GM23338 (cell line): ENCODE measurements around the gene VEGFA. TPM values are rescaled to one million over a fixed set of nuclear protein-coding genes. Genes with fewer than 3 reads are reported as not detected.

Experiments used
- ATAC-seq: fragments of 200-7000 bp; cut with Tn5 transposase; 3 replicates; pipeline ENCODE4 v1.9.1; 2020
- DNase-seq: peaks from one replicate; pipeline ENCODE4 v3.0.0-alpha.2; 2015; ENCODE audit warnings: low spot score
- H2AFZ ChIP-seq: fragments of 200-600 bp; sonication (generic); 2 replicates; pipeline ENCODE4 v1.8.0; 2016; ENCODE audit warnings: antibody characterized with exemption, mild to moderate bottlenecking, moderate library complexity
- H3F3A ChIP-seq: fragments of 200-600 bp; sonication (generic); replicated peaks from 2 replicates; pipeline ENCODE4 v1.8.0; 2017; ENCODE audit warnings: antibody characterized with exemption, mixed run types, low read depth
- H3K27ac ChIP-seq: fragments of 200-600 bp; sonication (generic); 2 replicates; pipeline ENCODE4 v1.6.1; 2016; ENCODE audit warnings: low read depth
- H3K27me3 ChIP-seq: fragments of 200-600 bp; sonication (generic); 2 replicates; pipeline ENCODE4 v1.8.0; 2016; ENCODE audit warnings: mild to moderate bottlenecking, mixed run types, moderate library complexity; ENCODE audit not compliant: insufficient read depth
- H3K36me3 ChIP-seq: fragments of 200-600 bp; sonication (generic); 2 replicates; pipeline ENCODE4 v1.8.0; 2016; ENCODE audit warnings: mild to moderate bottlenecking; ENCODE audit not compliant: insufficient read depth
- H3K4me1 ChIP-seq: fragments of 200-600 bp; sonication (generic); 2 replicates; pipeline ENCODE4 v1.8.0; 2016; ENCODE audit warnings: mild to moderate bottlenecking, moderate library complexity; ENCODE audit not compliant: insufficient read depth
- H3K4me2 ChIP-seq: fragments of 200-600 bp; sonication (generic); 2 replicates; pipeline ENCODE4 v1.7.1; 2017; ENCODE audit warnings: mixed run types
- H3K4me3 ChIP-seq: fragments of 200-600 bp; sonication (generic); 2 replicates; pipeline ENCODE4 v1.6.1; 2016; ENCODE audit warnings: mixed run types
- H3K79me2 ChIP-seq: fragments of 200-600 bp; sonication (generic); replicated peaks from 2 replicates; pipeline ENCODE4 v1.8.0; 2017; ENCODE audit warnings: mild to moderate bottlenecking; ENCODE audit not compliant: insufficient read depth
- H3K9me2 ChIP-seq: fragments of 200-600 bp; sonication (generic); 2 replicates; pipeline ENCODE4 v1.8.0; 2017; ENCODE audit not compliant: insufficient read depth
- H4K20me1 ChIP-seq: fragments of 200-600 bp; sonication (generic); replicated peaks from 2 replicates; pipeline ENCODE4 v1.8.0; 2017; ENCODE audit warnings: mild to moderate bottlenecking; ENCODE audit not compliant: insufficient read depth
- H3K27ac Mint-ChIP-seq: 2 replicates; pipeline ENCODE4 v1.8.0; 2020; ENCODE audit warnings: inconsistent platforms, mild to moderate bottlenecking, moderate library complexity, mixed read lengths
- H3K27me3 Mint-ChIP-seq: 3 replicates; pipeline ENCODE4 v1.8.0; 2022; ENCODE audit warnings: low read depth, mild to moderate bottlenecking, moderate library complexity, mixed read lengths, inconsistent platforms; ENCODE audit not compliant: insufficient read depth, poor library complexity
- H3K36me3 Mint-ChIP-seq: 3 replicates; pipeline ENCODE4 v1.8.0; 2021; ENCODE audit warnings: low read depth, mild to moderate bottlenecking, inconsistent platforms, moderate library complexity, mixed read lengths
- H3K4me1 Mint-ChIP-seq: 3 replicates; pipeline ENCODE4 v1.8.0; 2020; ENCODE audit warnings: mild to moderate bottlenecking, inconsistent platforms, mixed read lengths
- H3K4me3 Mint-ChIP-seq: 3 replicates; pipeline ENCODE4 v1.8.0; 2021; ENCODE audit warnings: moderate library complexity, mild to moderate bottlenecking, inconsistent platforms, mixed read lengths
- H3K9me3 Mint-ChIP-seq: 3 replicates; pipeline ENCODE4 v1.8.0; 2020; ENCODE audit warnings: moderate library complexity, mild to moderate bottlenecking, inconsistent platforms, mixed read lengths
- CREB1 ChIP-seq: fragments of 250-450 bp; sonication (Bioruptor Pico); IDR thresholded peaks from 2 replicates; pipeline ENCODE4 v1.5.0; 2020; ENCODE audit warnings: low read depth, mild to moderate bottlenecking, moderate library complexity
- ETS1 ChIP-seq: IDR thresholded peaks from 2 replicates; pipeline ENCODE4 v1.6.1; 2016; ENCODE audit warnings: antibody characterized with exemption
- EZH2 ChIP-seq: fragments of 200-600 bp; sonication (generic); IDR thresholded peaks from one replicate; pipeline ENCODE4 v1.8.0; 2017; ENCODE audit warnings: antibody characterized with exemption, mild to moderate bottlenecking, low read depth; ENCODE audit not compliant: unreplicated experiment
- EZH2phosphoT487 ChIP-seq: fragments of 200-600 bp; sonication (generic); IDR thresholded peaks from one replicate; pipeline ENCODE4 v1.8.1; 2018; ENCODE audit warnings: antibody characterized with exemption; ENCODE audit not compliant: unreplicated experiment
- JUNB ChIP-seq: IDR thresholded peaks from one replicate; pipeline ENCODE4 v1.6.1; 2016; ENCODE audit warnings: antibody characterized with exemption; ENCODE audit not compliant: unreplicated experiment
- NANOG ChIP-seq: IDR thresholded peaks from 2 replicates; pipeline ENCODE4 v1.6.1; 2016; ENCODE audit warnings: antibody characterized with exemption, borderline replicate concordance
- STAT1 ChIP-seq: IDR thresholded peaks from one replicate; pipeline ENCODE4 v1.6.1; 2016; ENCODE audit warnings: antibody characterized with exemption; ENCODE audit not compliant: unreplicated experiment
- ZNF114 ChIP-seq: fragments of 250-450 bp; sonication (Bioruptor Pico); IDR thresholded peaks from 2 replicates; pipeline ENCODE4 v1.5.0; 2020; ENCODE audit warnings: mild to moderate bottlenecking, moderate library complexity
- ZNF331 ChIP-seq: fragments of 250-450 bp; sonication (Bioruptor Pico); IDR thresholded peaks from 2 replicates; pipeline ENCODE4 v1.5.0; 2020; ENCODE audit warnings: low read depth, mild to moderate bottlenecking, moderate library complexity
- polyA plus RNA-seq: library from polyadenylated mRNA; unstranded; fragments of >200 nt; fragmentation: Nextera tagmentation; extraction: Ambion mirVana; gene quantifications from 2 replicates; pipeline ENCODE4 v1.2.1, GENCODE V29; 2016
- total RNA-seq: library from RNA; depleted of rRNA; stranded (reverse); fragments of >200 nt; shearing (Covaris generic); gene quantifications from 2 replicates; pipeline ENCODE4 v1.2.3, GENCODE V29; 2014
- TF ChIP-seq, protein P1 (sequence below): fragments of 250-450 bp; sonication (Bioruptor Pico); IDR thresholded peaks from 2 replicates; pipeline ENCODE4 v1.5.0; 2020; ENCODE audit warnings: mild to moderate bottlenecking, moderate library complexity
- TF ChIP-seq, protein P2 (sequence below): IDR thresholded peaks from one replicate; pipeline ENCODE4 v1.6.1; 2018; ENCODE audit warnings: antibody characterized with exemption; ENCODE audit not compliant: unreplicated experiment

Gene VEGFA
- total and polyA plus RNA-seq, 2 experiments from 2014 or later, result 10.9 to 61.1 TPM

DNA sequence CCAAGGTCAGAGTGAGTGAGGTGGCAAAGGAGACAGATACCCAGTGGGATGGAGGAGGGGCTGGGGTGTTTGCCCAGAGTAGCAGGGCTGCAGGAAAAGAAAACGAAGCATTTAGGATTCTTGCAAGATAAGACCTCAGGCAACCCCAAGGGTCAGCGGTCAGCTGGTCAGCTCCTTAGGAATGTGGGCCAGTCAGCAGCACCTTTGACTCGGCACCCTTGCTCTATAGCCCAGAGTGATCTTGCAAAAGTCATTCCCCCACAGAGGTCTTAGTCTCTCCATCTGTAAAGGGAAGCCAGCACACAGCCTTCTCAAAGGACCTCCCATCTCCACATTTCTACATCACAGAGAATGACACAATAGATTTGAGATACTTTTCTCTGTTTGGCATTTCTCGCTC lies 56.7 kb downstream of the VEGFA start:
- H3K9me2 ChIP-seq, result no peaks in the 10 kb centered on the region
- H3K27me3 ChIP-seq, result no peaks in the 10 kb centered on the region
- no peak overlapping the region for H3K4me3 ChIP-seq
- ATAC-seq (no peak), DNase-seq (no peak)
- no peaks in the 10 kb centered on the region for H3K36me3 Mint-ChIP-seq
- H3K27me3 Mint-ChIP-seq, result peaks cover 5% of the 10 kb centered on the region
- H3F3A ChIP-seq, result no peaks in the 10 kb centered on the region
- H3K4me1 Mint-ChIP-seq, result peaks cover 12% of the 10 kb centered on the region
- no peak for TF ChIP-seq ETS1
- no peak for TF ChIP-seq EZH2
- no peak for TF ChIP-seq NANOG
- TF ChIP-seq EZH2phosphoT487, result no peak
- no peaks in the 10 kb centered on the region for H3K4me1 ChIP-seq
- no peak overlapping the region for H2AFZ ChIP-seq
- H3K27ac ChIP-seq, result no peak overlapping the region
- no peaks in the 10 kb centered on the region for H4K20me1 ChIP-seq
- H3K9me3 Mint-ChIP-seq, result no peaks in the 10 kb centered on the region
- no peaks in the 10 kb centered on the region for H3K79me2 ChIP-seq
- no peak overlapping the region for H3K4me3 Mint-ChIP-seq
- no peak overlapping the region for H3K27ac Mint-ChIP-seq
- no peak overlapping the region for H3K4me2 ChIP-seq
- no peaks in the 10 kb centered on the region for H3K36me3 ChIP-seq

DNA sequence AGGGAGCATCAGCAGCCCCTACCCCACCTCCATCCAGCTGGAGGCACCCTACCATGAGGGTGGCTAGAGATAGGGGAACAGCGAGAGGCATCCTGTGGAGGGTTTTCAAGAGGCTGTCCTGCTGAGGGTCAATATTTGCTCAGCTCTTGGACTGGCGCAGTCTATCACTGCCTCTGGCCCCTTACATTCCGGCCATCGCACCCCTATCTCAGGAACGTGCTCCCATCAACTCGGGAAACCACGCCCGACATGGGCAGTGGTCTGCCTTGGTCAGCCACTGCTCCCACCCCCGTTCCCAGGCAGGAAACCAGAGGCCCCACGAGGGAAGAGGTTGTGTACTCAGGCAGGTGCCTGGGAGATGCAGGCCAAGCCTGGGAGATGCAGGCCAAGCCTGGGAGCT lies 57.9 kb downstream of the VEGFA start:
- H3K4me3 ChIP-seq, result no peak overlapping the region
- Mint-ChIP-seq H3K9me3 (no peaks in the 10 kb centered on the region), H3K36me3 (no peaks in the 10 kb centered on the region), H3K27me3 (peaks cover 5% of the 10 kb centered on the region), H3K27ac (no peak overlapping the region), H3K4me1 (peaks cover 12% of the 10 kb centered on the region), H3K4me3 (no peak overlapping the region)
- H3K79me2 ChIP-seq, result no peaks in the 10 kb centered on the region
- no peaks in the 10 kb centered on the region for H3K27me3 ChIP-seq
- ATAC-seq (no peak), DNase-seq (no peak)
- no peak overlapping the region for H3K27ac ChIP-seq
- no peak overlapping the region for H2AFZ ChIP-seq
- no peaks in the 10 kb centered on the region for H3K36me3 ChIP-seq
- H3K4me2 ChIP-seq, result no peak overlapping the region
- H4K20me1 ChIP-seq, result no peaks in the 10 kb centered on the region
- H3K9me2 ChIP-seq, result no peaks in the 10 kb centered on the region
- H3F3A ChIP-seq, result no peaks in the 10 kb centered on the region
- H3K4me1 ChIP-seq, result no peaks in the 10 kb centered on the region
- TF ChIP-seq CREB1 (no peak), ZNF331 (CRISPR knock-in tag) (no peak), ETS1 (no peak), ZNF114 (CRISPR knock-in tag) (no peak), STAT1 (no peak), EZH2 (no peak), EZH2phosphoT487 (no peak), JUNB (no peak)
- TF ChIP-seq, protein P1, sequence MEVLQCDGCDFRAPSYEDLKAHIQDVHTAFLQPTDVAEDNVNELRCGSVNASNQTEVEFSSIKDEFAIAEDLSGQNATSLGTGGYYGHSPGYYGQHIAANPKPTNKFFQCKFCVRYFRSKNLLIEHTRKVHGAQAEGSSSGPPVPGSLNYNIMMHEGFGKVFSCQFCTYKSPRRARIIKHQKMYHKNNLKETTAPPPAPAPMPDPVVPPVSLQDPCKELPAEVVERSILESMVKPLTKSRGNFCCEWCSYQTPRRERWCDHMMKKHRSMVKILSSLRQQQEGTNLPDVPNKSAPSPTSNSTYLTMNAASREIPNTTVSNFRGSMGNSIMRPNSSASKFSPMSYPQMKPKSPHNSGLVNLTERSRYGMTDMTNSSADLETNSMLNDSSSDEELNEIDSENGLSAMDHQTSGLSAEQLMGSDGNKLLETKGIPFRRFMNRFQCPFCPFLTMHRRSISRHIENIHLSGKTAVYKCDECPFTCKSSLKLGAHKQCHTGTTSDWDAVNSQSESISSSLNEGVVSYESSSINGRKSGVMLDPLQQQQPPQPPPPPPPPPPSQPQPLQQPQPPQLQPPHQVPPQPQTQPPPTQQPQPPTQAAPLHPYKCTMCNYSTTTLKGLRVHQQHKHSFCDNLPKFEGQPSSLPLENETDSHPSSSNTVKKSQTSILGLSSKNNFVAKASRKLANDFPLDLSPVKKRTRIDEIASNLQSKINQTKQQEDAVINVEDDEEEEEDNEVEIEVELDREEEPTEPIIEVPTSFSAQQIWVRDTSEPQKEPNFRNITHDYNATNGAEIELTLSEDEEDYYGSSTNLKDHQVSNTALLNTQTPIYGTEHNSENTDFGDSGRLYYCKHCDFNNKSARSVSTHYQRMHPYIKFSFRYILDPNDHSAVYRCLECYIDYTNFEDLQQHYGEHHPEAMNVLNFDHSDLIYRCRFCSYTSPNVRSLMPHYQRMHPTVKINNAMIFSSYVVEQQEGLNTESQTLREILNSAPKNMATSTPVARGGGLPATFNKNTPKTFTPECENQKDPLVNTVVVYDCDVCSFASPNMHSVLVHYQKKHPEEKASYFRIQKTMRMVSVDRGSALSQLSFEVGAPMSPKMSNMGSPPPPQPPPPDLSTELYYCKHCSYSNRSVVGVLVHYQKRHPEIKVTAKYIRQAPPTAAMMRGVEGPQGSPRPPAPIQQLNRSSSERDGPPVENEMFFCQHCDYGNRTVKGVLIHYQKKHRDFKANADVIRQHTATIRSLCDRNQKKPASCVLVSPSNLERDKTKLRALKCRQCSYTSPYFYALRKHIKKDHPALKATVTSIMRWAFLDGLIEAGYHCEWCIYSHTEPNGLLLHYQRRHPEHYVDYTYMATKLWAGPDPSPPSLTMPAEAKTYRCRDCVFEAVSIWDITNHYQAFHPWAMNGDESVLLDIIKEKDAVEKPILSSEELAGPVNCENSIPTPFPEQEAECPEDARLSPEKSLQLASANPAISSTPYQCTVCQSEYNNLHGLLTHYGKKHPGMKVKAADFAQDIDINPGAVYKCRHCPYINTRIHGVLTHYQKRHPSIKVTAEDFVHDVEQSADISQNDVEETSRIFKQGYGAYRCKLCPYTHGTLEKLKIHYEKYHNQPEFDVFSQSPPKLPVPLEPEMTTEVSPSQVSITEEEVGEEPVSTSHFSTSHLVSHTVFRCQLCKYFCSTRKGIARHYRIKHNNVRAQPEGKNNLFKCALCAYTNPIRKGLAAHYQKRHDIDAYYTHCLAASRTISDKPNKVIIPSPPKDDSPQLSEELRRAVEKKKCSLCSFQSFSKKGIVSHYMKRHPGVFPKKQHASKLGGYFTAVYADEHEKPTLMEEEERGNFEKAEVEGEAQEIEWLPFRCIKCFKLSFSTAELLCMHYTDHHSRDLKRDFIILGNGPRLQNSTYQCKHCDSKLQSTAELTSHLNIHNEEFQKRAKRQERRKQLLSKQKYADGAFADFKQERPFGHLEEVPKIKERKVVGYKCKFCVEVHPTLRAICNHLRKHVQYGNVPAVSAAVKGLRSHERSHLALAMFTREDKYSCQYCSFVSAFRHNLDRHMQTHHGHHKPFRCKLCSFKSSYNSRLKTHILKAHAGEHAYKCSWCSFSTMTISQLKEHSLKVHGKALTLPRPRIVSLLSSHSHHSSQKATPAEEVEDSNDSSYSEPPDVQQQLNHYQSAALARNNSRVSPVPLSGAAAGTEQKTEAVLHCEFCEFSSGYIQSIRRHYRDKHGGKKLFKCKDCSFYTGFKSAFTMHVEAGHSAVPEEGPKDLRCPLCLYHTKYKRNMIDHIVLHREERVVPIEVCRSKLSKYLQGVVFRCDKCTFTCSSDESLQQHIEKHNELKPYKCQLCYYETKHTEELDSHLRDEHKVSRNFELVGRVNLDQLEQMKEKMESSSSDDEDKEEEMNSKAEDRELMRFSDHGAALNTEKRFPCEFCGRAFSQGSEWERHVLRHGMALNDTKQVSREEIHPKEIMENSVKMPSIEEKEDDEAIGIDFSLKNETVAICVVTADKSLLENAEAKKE (CRISPR knock-in tag), result no peak
- TF ChIP-seq, protein P2, sequence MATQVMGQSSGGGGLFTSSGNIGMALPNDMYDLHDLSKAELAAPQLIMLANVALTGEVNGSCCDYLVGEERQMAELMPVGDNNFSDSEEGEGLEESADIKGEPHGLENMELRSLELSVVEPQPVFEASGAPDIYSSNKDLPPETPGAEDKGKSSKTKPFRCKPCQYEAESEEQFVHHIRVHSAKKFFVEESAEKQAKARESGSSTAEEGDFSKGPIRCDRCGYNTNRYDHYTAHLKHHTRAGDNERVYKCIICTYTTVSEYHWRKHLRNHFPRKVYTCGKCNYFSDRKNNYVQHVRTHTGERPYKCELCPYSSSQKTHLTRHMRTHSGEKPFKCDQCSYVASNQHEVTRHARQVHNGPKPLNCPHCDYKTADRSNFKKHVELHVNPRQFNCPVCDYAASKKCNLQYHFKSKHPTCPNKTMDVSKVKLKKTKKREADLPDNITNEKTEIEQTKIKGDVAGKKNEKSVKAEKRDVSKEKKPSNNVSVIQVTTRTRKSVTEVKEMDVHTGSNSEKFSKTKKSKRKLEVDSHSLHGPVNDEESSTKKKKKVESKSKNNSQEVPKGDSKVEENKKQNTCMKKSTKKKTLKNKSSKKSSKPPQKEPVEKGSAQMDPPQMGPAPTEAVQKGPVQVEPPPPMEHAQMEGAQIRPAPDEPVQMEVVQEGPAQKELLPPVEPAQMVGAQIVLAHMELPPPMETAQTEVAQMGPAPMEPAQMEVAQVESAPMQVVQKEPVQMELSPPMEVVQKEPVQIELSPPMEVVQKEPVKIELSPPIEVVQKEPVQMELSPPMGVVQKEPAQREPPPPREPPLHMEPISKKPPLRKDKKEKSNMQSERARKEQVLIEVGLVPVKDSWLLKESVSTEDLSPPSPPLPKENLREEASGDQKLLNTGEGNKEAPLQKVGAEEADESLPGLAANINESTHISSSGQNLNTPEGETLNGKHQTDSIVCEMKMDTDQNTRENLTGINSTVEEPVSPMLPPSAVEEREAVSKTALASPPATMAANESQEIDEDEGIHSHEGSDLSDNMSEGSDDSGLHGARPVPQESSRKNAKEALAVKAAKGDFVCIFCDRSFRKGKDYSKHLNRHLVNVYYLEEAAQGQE, result no peak
